ENCODE data around the gene PLEKHM1. TPM values are rescaled to one million over a fixed set of nuclear protein-coding genes. Genes with fewer than 3 reads are reported as not detected.

The PLEKHM1 gene
- total and polyA plus RNA-seq, 5 experiments from 2014 or later: 12.4 to 92.7 (median 14.7) TPM

- H3K9me3 Mint-ChIP-seq: no peaks in the 10 kb centered on the region
- ATAC-seq (peak; percentile 88 to 89), DNase-seq (peak; percentile 27 to 74 (median 54))
- H3K27me3 Mint-ChIP-seq: no peaks in the 10 kb centered on the region
- H3K4me3 Mint-ChIP-seq: peak overlapping the region; percentile 96 to 100 (median 99)
- H3K4me1 Mint-ChIP-seq: peaks cover 32 to 83% (median 54%) of the 10 kb centered on the region in 4 donors
- peak overlapping the region; percentile 94 to 100 (median 99) for H3K27ac Mint-ChIP-seq
- peaks cover 0 to 16% (median 4%) of the 10 kb centered on the region in 3 donors for H3K36me3 Mint-ChIP-seq
- POLR2A ChIA-PET: interaction anchor here (0.6 to 2.2 kb wide), 7 partner anchors 18 to 249 kb away, joined by 3 to 17 read pairs (median 6); partner anchors contain the start of genes HEXIM2, MAP3K14 and PLEKHM1
These were observed 80.1 kb downstream of the PLEKHM1 start for GRCh38 chr17:45410144-45411091.

- Mint-ChIP-seq H3K4me3 (peak overlapping the region; percentile 96 to 100 (median 99)), H3K9me3 (no peaks in the 10 kb centered on the region), H3K36me3 (peaks cover 0 to 18% (median 4%) of the 10 kb centered on the region in 3 donors), H3K27me3 (no peaks in the 10 kb centered on the region), H3K27ac (peak overlapping the region; percentile 94 to 100 (median 99)), H3K4me1 (peaks cover 32 to 79% (median 52%) of the 10 kb centered on the region in 4 donors)
- DNase-seq (peak in 1 of 10 donors; percentile 35), ATAC-seq (peak; percentile 34 to 36)
- POLR2A ChIA-PET: interaction anchor here (0.8 to 2.2 kb wide), 7 partner anchors 9 to 248 kb away, joined by 3 to 17 read pairs (median 6); partner anchors contain the start of genes HEXIM2 and MAP3K14
These were observed 80.9 kb downstream of the PLEKHM1 start for GRCh38 chr17:45409659-45410076.

GRCh38 chr17:45408611-45409421, 81.7 kb downstream of the PLEKHM1 start:
- DNase-seq (peak in 1 of 10 donors; percentile 41), ATAC-seq (no peak)
- POLR2A ChIA-PET: interaction anchor here (0.7 to 2.2 kb wide), 6 partner anchors 9 to 193 kb away, joined by 3 to 17 read pairs (median 4); partner anchors contain the start of gene MAP3K14
- Mint-ChIP-seq H3K36me3 (peaks cover 0 to 26% (median 4%) of the 10 kb centered on the region in 3 donors), H3K27ac (peak overlapping the region; percentile 94 to 100 (median 99)), H3K27me3 (no peaks in the 10 kb centered on the region), H3K4me1 (peaks cover 32 to 78% (median 53%) of the 10 kb centered on the region in 4 donors), H3K9me3 (no peaks in the 10 kb centered on the region), H3K4me3 (peak overlapping the region; percentile 96 to 100 (median 99))

GRCh38 chr17:45406107-45406506, 84.4 kb downstream of the PLEKHM1 start:
- DNase-seq: no peak
- no peaks in the 10 kb centered on the region for H3K9me3 Mint-ChIP-seq
- peak overlapping the region in 2 of 10 donors; percentile 20 to 34 for H3K4me3 Mint-ChIP-seq
- H3K36me3 Mint-ChIP-seq: peaks cover 0 to 50% (median 6%) of the 10 kb centered on the region in 3 donors
- ATAC-seq: no peak
- no peaks in the 10 kb centered on the region for H3K27me3 Mint-ChIP-seq
- H3K4me1 Mint-ChIP-seq: peaks cover 25 to 54% (median 41%) of the 10 kb centered on the region in 4 donors
- POLR2A ChIA-PET: interaction anchor here (2.2 kb wide), 1 partner anchor 12 kb away, joined by 6 read pairs; no protein-coding TSS in a partner anchor
- peak overlapping the region in 8 of 10 donors; percentile 5 to 72 (median 34) for H3K27ac Mint-ChIP-seq

GRCh38 chr17:45405250-45406086, 85.1 kb downstream of the PLEKHM1 start:
- POLR2A ChIA-PET: interaction anchor here (2.2 kb wide), 1 partner anchor 12 kb away, joined by 6 read pairs; no protein-coding TSS in a partner anchor
- peaks cover 22 to 47% (median 34%) of the 10 kb centered on the region in 4 donors for H3K4me1 Mint-ChIP-seq
- H3K9me3 Mint-ChIP-seq: no peaks in the 10 kb centered on the region
- no peaks in the 10 kb centered on the region for H3K27me3 Mint-ChIP-seq
- ATAC-seq: no peak
- H3K36me3 Mint-ChIP-seq: peaks cover 0 to 56% (median 6%) of the 10 kb centered on the region in 3 donors
- no peak overlapping the region for H3K4me3 Mint-ChIP-seq
- DNase-seq: peak in 1 of 10 donors; percentile 62
- H3K27ac Mint-ChIP-seq: peak overlapping the region in 3 of 10 donors; percentile 40 to 72 (median 52)

DNA sequence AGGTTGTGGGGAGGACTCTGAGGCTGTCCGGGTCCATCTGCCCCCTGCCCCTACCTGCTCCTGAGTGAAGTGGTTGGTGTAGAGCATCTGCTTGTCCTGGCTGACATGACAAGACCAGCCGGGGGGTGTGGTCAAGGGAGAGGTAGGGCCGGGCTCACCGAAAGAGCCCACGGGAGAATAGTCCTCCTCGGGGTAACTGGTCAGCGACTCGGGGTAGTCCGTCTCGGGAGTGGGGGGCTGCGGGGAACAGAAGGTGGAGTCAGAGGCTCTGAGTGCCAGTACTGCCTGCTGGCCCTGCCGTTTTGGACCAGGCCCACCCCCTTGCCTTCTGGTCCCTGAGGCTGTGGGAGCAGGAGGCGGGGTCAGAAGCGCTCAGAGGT, 85.7 kb downstream of the PLEKHM1 start:
- Mint-ChIP-seq H3K4me1 (peaks cover 20 to 41% (median 31%) of the 10 kb centered on the region in 4 donors), H3K27ac (peak overlapping the region in 7 of 10 donors; percentile 47 to 81 (median 66)), H3K4me3 (peak overlapping the region in 1 of 10 donors; percentile 38), H3K27me3 (no peaks in the 10 kb centered on the region), H3K36me3 (peaks cover 0 to 61% (median 10%) of the 10 kb centered on the region in 3 donors), H3K9me3 (no peaks in the 10 kb centered on the region)
- no peak for ATAC-seq
- DNase-seq: peak in 1 of 10 donors; percentile 60
- POLR2A ChIA-PET: no interaction called here

- peaks cover 16 to 34% (median 27%) of the 10 kb centered on the region in 4 donors for H3K4me1 Mint-ChIP-seq
- ATAC-seq: no peak
These were observed 86.5 kb downstream of the PLEKHM1 start for GRCh38 chr17:45403906-45404490.

GRCh38 chr17:45402916-45403315, 87.6 kb downstream of the PLEKHM1 start:
- H3K27me3 Mint-ChIP-seq: no peaks in the 10 kb centered on the region
- DNase-seq (peak in 1 of 10 donors; percentile 40), ATAC-seq (no peak)
- peaks cover 5 to 24% (median 17%) of the 10 kb centered on the region in 4 donors for H3K4me1 Mint-ChIP-seq
- H3K4me3 Mint-ChIP-seq: no peak overlapping the region
- H3K27ac Mint-ChIP-seq: peak overlapping the region in 1 of 10 donors; percentile 51
- H3K9me3 Mint-ChIP-seq: no peaks in the 10 kb centered on the region
- POLR2A ChIA-PET: no interaction called here
- peaks cover 0 to 78% (median 10%) of the 10 kb centered on the region in 3 donors for H3K36me3 Mint-ChIP-seq

More at GRCh38 chr17:45403906-45404490, 86.5 kb downstream of the PLEKHM1 start:
- DNase-seq: peak in 1 of 10 donors; percentile 27
- Mint-ChIP-seq H3K36me3 (peaks cover 0 to 69% (median 10%) of the 10 kb centered on the region in 3 donors), H3K9me3 (no peaks in the 10 kb centered on the region), H3K27ac (peak overlapping the region in 8 of 10 donors; percentile 35 to 87 (median 51)), H3K27me3 (no peaks in the 10 kb centered on the region), H3K4me3 (no peak overlapping the region)
- POLR2A ChIA-PET: no interaction called here

DNA sequence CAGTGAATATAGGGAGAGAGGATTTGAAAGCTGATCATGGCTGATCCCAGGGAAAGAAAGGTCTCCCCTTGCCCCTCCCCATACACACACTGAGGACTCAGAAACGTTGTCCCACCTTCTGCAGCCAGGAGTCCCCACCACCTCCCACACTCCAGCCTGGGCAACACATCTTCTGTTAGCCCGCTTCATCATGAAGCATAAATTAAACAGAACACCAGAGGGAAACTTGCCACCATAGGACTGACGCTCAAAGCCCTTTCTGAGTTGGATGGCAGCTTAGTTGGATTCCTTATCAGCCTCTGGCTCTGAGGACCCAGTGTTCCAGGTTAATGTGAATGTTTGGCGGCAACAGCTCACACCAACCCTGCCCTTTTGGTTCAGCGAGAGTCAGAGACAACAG, 91.7 kb downstream of the PLEKHM1 start:
- ATAC-seq (no peak), DNase-seq (no peak)
- H3K27ac Mint-ChIP-seq: peak overlapping the region in 5 of 10 donors; percentile 47 to 70 (median 55)
- H3K4me1 Mint-ChIP-seq: peaks cover 2 to 6% (median 3%) of the 10 kb centered on the region in 4 donors
- peaks cover 0 to 73% (median 10%) of the 10 kb centered on the region in 3 donors for H3K36me3 Mint-ChIP-seq
- H3K9me3 Mint-ChIP-seq: no peaks in the 10 kb centered on the region
- no peaks in the 10 kb centered on the region for H3K27me3 Mint-ChIP-seq
- no peak overlapping the region for H3K4me3 Mint-ChIP-seq
- POLR2A ChIA-PET: interaction anchor here (1.4 kb wide), 1 partner anchor 10 kb away, joined by 4 read pairs; no protein-coding TSS in a partner anchor

DNA sequence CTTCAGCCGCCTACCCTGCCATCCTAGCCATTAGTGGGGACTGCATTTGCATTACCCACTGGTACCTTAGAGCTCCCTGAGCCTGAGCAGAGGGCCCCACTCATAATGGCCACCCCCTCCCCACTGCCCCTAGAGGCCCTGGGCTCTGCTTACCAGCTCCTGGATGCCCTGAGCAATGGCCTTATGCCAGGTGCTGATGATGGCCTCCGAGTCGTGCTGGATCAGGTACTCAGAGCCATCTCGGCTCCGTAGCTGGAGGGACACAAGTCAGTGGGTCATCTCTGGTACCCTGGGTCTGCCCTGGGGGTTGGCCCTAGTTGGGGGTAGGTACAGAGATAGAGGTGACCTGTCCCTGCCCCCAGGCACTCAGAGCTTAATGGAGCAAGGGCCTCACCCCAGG, 92.7 kb downstream of the PLEKHM1 start:
- DNase-seq (no peak), ATAC-seq (no peak)
- Mint-ChIP-seq H3K4me3 (no peak overlapping the region), H3K4me1 (peaks cover 2 to 10% (median 8%) of the 10 kb centered on the region in 4 donors), H3K9me3 (no peaks in the 10 kb centered on the region), H3K27ac (peak overlapping the region in 2 of 10 donors; percentile 65 to 70), H3K27me3 (no peaks in the 10 kb centered on the region), H3K36me3 (peaks cover 0 to 66% (median 10%) of the 10 kb centered on the region in 3 donors)
- POLR2A ChIA-PET: interaction anchor here (1.4 kb wide), 1 partner anchor 11 kb away, joined by 4 read pairs; no protein-coding TSS in a partner anchor

Measured in naive thymus-derived CD8-positive, alpha-beta T cell (primary cell).